Fibroblast of upper back skin (primary cell): Measurements from ENCODE around the gene MINDY4.

Source experiments
- DNase-seq: peaks from one replicate; pipeline ENCODE4 v3.0.0-alpha.2; 2013

MINDY4 gene

GRCh38 chr7:30837581-30837980 is 66.4 kb downstream of the MINDY4 start:
- no peak for DNase-seq

GRCh38 chr7:30838008-30838407 is 66.8 kb downstream of the MINDY4 start:
- DNase-seq = no peak

- DNase-seq = no peak
Measured at GRCh38 chr7:30840141-30841024, 69.2 kb downstream of the MINDY4 start.

GRCh38 chr7:30841025-30841735 is 70.0 kb downstream of the MINDY4 start:
- DNase-seq = peak; percentile 36

GRCh38 chr7:30841801-30842541 is 70.8 kb downstream of the MINDY4 start:
- DNase-seq = no peak

GRCh38 chr7:30842542-30843451 is 71.6 kb downstream of the MINDY4 start:
- DNase-seq = peak; percentile 16

GRCh38 chr7:30843741-30844482 is 72.7 kb downstream of the MINDY4 start:
- DNase-seq = no peak

- DNase-seq = no peak
Measured at GRCh38 chr7:30844483-30844874, 73.3 kb downstream of the MINDY4 start.

- no peak for DNase-seq
Measured at GRCh38 chr7:30844916-30845315, 73.7 kb downstream of the MINDY4 start.

GRCh38 chr7:30845426-30846135 is 74.4 kb downstream of the MINDY4 start:
- peak; percentile 56 for DNase-seq

- no peak for DNase-seq
Measured at GRCh38 chr7:30846378-30846777, 75.2 kb downstream of the MINDY4 start.

- no peak for DNase-seq
Measured at GRCh38 chr7:30848121-30848855, 77.1 kb downstream of the MINDY4 start.

- DNase-seq = no peak
Measured at GRCh38 chr7:30849565-30849964, 78.3 kb downstream of the MINDY4 start.

- no peak for DNase-seq
Measured at GRCh38 chr7:30850426-30850825, 79.2 kb downstream of the MINDY4 start.

- DNase-seq = peak; percentile 76
Measured at GRCh38 chr7:30851651-30852307, 80.6 kb downstream of the MINDY4 start.

- DNase-seq = peak; percentile 71
Measured at GRCh38 chr7:30852308-30852684, 81.1 kb downstream of the MINDY4 start.

GRCh38 chr7:30852744-30853288 is 81.6 kb downstream of the MINDY4 start:
- DNase-seq = no peak

- no peak for DNase-seq
Measured at GRCh38 chr7:30853576-30853975, 82.4 kb downstream of the MINDY4 start.

- DNase-seq = no peak
Measured at GRCh38 chr7:30855936-30856335, 84.7 kb downstream of the MINDY4 start.
